HUES6 (cell line): ENCODE results near the gene RPL22L1.

Experiments
- H3K27ac ChIP-seq: 2 replicates; pipeline ENCODE4 v1.7.0; 2013; ENCODE audit warnings: low read depth, mild to moderate bottlenecking, low read length, inconsistent platforms
- H3K27me3 ChIP-seq: 2 replicates; pipeline ENCODE4 v1.6.1; 2013; ENCODE audit warnings: low read length; ENCODE audit not compliant: control insufficient read depth, insufficient read depth
- H3K36me3 ChIP-seq: 2 replicates; pipeline ENCODE4 v1.6.1; 2013; ENCODE audit warnings: low read length; ENCODE audit not compliant: control insufficient read depth, insufficient read depth
- H3K4me1 ChIP-seq: 2 replicates; pipeline ENCODE4 v1.6.1; 2013; ENCODE audit warnings: low read length; ENCODE audit not compliant: control insufficient read depth, insufficient read depth
- H3K4me3 ChIP-seq: 2 replicates; pipeline ENCODE4 v1.5.1; 2013; ENCODE audit warnings: low read depth, low read length
- H3K9ac ChIP-seq: one replicate; pipeline ENCODE4 v1.6.1; 2013; ENCODE audit warnings: mild to moderate bottlenecking, low read length
- H3K9me3 ChIP-seq: 2 replicates; pipeline ENCODE4 v1.6.1; 2013; ENCODE audit warnings: low read depth, low read length; ENCODE audit not compliant: control insufficient read depth, insufficient read depth

The RPL22L1 gene

DNA sequence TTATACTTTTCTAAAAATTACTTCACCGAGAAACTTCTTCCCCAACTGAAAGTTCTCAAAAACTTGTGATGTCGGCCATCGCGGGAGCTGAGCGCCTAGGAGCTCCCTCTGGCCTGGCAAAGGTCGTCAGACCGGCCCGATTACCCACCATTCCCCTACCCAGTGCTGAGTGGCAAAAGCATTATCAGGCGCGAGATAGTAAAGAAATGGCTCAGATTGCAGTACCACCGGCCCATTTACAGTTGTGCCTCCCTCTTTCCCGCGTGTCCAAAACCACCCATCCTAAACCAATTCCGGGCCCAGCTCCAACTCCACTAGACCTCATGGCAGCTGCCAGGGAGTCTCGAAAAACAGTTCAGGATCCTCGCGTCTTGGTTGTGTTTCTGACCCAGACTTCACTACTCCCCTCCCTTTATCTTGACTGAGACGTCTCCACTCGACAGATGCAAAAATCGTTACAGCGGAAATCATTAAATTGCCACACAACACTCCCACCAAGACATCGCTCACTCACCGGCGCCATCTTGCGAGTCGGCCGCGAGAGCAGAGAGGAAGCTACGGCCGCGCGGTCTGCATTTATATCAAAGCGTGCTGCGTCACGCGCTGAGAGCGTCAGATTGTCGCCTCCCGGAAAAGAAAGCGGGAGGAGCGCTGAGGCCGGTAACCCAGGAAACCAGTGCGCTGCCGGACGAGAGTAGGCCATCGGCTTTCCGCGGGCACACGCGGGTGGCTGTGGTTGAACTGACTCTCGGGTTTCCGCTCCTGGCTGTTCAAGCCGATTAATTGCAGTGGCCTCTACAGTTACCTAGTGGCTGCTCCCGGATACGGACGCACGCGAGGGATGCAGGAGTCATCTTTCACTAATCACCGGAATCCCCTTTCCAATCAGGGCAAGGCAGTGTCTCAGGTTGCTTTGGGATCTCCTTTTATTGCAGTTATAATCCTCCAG lies at the start of gene RPL22L1:
TSS of gene RPL22L1 (minus strand) at position 551 of the 949 bp plus-strand sequence. CDS start at position 523, 28 bp downstream.
- Histone ChIP-seq H3K9ac (peak within 1 kb of the TSS; percentile 98), H3K9me3 (no peaks in the 10 kb centered on the region), H3K27me3 (no peaks in the 10 kb centered on the region), H3K4me1 (peaks cover 18% of the 10 kb centered on the region; the same call in 1 of the 2 replicates), H3K4me3 (peak within 1 kb of the TSS; percentile 90), H3K36me3 (peaks cover 41% of the 10 kb centered on the region), H3K27ac (peak within 1 kb of the TSS; percentile 92)

DNA sequence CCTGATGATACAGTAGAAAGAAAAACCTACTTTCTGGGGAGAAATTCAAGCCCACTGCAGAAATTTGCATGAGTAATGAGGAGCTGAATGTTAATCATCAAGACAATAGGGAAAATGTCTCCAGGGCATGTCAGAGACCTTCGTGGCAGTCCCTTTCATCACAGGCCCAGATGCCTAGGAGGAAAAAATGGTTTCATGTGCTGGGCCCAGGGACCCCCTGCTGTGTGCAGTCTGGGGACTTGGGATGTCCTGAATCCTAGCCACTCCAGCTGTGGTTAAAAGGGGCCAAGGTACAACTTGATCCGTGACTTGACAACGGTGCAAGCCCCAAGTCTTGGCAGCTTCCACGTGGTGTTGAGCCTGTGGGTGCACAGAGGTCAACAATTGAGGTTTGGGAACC lies 48.7 kb upstream of the RPL22L1 start:
- no peaks in the 10 kb centered on the region for H3K4me1 ChIP-seq
- peaks cover 44% of the 10 kb centered on the region for H3K9me3 ChIP-seq
- no peaks in the 10 kb centered on the region for H3K27me3 ChIP-seq
- H3K36me3 ChIP-seq: no peaks in the 10 kb centered on the region
- H3K9ac ChIP-seq: no peak overlapping the region
- no peak overlapping the region for H3K27ac ChIP-seq
- H3K4me3 ChIP-seq: no peak overlapping the region

DNA sequence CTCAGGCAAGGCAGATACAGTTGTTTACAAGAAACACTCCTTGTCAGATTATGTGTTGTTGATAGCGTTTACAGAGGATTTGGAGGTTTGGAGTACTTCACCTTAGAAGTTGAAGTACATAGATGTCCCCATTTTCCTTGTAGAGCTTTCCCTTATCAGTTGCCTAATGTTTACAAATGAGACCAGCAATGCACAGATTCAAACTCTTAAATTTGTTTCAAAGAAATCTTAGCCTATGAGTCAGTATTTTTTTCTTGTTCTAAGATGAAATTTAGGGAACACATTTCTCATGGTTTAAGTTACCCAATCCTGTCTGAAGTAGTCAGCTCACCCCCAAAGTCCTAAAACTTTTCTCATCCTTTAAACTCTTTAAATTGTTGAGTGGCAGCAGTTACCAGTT lies 44.7 kb upstream of the RPL22L1 start:
- Histone ChIP-seq H3K4me3 (no peak overlapping the region), H3K4me1 (no peaks in the 10 kb centered on the region), H3K27me3 (no peaks in the 10 kb centered on the region), H3K36me3 (no peaks in the 10 kb centered on the region), H3K9ac (no peak overlapping the region), H3K27ac (no peak overlapping the region), H3K9me3 (peaks cover 32% of the 10 kb centered on the region)

DNA sequence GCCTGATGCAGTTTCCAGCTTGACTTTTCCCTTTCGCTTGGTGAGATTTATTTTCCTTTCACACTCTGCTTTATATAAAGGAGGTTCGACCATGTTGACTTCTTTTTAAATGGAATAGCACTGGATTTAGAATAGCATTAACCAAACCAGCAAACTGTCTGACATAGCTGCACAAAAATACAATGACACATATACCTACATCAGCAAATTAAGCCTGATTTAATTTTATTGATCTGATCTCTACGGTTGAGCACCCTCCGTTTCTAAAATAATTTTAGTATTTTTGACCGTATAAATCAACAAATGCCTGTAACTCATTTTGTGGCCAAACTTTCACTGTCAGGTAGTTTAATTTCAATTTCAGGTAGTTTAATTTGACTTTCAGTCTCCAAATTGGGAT lies 44.2 kb upstream of the RPL22L1 start:
- Histone ChIP-seq H3K27ac (no peak overlapping the region), H3K9me3 (peaks cover 35% of the 10 kb centered on the region), H3K36me3 (no peaks in the 10 kb centered on the region), H3K4me3 (no peak overlapping the region), H3K4me1 (no peaks in the 10 kb centered on the region), H3K9ac (no peak overlapping the region), H3K27me3 (peaks cover 4% of the 10 kb centered on the region)

DNA sequence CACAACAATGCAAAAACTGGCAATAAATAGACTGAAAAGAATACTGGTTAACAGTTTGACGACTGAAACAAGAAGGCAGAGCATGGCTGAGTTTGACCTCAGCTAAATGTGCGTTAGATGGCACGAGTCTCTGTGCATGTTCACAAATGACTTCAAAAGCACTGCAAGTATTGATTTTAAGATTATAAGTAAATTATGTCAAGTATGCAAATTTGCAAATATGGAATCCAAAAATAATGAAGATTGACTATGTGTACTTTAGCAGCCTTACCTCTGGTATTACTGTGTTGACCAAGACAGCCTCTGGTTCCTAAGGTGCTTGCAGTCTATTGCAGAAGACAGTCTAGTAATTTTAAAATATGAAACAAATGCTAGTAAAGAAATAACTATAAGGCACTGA lies 41.1 kb upstream of the RPL22L1 start:
- Histone ChIP-seq H3K27me3 (peaks cover 26% of the 10 kb centered on the region), H3K36me3 (no peaks in the 10 kb centered on the region), H3K4me3 (no peak overlapping the region), H3K4me1 (peaks cover 7% of the 10 kb centered on the region), H3K27ac (no peak overlapping the region), H3K9ac (no peak overlapping the region), H3K9me3 (peaks cover 22% of the 10 kb centered on the region)

DNA sequence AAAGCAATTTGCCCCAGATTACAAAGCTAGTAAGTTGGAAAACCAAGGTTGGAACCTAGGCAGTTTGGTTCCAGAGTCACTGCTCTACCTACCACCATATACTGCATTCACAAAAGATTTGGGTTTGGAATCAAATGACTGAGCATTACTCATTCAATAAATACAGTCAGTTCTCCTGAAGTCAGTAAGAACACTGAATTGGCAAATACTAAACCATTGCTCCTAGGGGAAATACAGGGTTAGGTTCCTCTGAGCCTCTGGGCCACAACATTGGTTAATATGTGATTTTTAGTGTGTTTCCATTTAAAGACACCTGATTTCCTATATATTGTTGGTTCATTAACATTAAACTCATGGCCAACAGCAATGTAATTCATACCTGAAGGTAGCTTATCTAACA lies 40.5 kb upstream of the RPL22L1 start:
- Histone ChIP-seq H3K9me3 (peaks cover 22% of the 10 kb centered on the region), H3K36me3 (no peaks in the 10 kb centered on the region), H3K4me1 (peaks cover 7% of the 10 kb centered on the region), H3K9ac (no peak overlapping the region), H3K4me3 (no peak overlapping the region), H3K27me3 (peaks cover 26% of the 10 kb centered on the region), H3K27ac (no peak overlapping the region)

DNA sequence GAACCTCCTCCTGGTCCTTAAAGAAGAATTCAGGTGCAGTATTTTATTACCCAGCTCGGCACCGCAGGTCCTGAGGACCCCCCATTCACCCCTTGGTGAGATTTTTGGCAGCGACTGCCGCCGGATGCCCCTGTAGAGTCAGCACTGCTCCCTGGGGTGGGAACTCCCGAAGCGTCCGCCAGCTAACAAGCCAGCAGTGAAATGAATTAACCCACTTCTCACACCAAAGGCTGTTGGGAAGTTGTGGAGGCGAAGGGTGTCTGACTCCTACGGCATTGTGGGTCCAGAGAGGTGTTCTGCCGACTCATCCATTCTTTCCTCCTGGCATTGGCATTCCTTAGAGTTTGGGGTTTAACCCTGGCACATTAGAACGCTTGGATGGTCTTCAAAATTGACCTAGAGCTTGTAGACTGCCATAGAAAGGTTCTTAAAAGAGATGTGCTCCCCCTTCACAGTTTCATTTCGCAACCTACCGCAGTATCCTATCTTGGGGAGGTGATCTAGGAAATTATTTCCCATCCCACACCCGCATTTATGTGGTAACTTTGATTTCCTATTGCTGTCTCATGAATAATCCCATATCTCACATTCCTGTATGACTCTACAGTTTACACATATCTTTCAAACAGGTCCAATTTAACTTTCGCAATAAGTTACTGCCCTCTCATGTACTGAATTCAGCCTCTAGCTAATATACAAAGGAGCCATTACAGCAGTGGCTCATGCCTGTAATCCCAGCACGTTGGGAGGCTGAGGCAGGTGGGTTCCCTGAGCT lies 39.3 kb upstream of the RPL22L1 start:
- Histone ChIP-seq H3K27ac (no peak overlapping the region), H3K36me3 (no peaks in the 10 kb centered on the region), H3K9me3 (peaks cover 22% of the 10 kb centered on the region), H3K4me3 (peak overlapping the region; percentile 31), H3K4me1 (peaks cover 7% of the 10 kb centered on the region), H3K27me3 (peaks cover 26% of the 10 kb centered on the region), H3K9ac (no peak overlapping the region)

DNA sequence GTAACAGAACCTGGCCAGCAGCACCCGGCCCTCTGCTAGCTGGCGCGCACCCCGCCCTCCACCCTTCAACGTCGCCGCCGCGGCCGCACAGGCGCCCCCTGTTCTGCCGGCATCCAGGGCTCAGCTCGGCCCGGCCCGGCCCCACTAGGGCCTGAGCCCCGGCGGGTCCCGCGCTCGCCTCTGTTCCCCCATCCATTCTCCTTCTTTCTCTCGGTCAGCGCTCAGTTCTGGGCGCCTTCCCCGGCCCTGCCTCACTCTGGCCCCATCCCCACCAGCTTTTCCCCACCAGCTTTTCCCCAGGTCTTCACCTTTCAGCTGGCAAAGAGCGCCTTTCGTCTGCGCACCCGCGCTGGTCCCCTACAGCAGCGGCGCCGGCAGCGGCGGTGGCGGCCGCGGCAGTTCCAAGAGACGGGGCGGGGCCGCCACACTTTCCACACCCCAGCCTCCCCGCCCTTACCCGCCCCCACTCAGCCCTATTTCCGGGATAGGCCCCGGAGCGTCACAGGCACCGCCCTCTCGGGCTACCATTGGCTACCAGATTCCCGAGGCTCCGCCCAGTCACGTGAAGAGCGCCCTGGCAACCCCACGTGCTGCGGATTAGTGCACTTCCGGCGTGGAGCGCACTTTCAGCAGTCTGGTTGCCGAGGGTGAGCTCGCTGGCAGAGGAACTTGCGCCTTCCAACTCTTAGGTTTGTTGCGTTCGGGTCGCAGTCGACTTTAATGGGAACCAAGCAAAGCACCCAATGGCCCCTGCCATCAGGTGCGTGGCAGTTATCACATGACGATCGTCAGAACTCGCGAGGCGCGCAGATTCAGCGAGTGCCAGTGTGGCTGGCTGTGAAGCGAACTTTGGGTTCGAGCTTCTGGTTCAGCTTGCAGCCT lies 38.5 kb upstream of the RPL22L1 start, which contains the start of gene EIF5A2:
TSS of gene EIF5A2 (minus strand) at position 403 of the 882 bp plus-strand sequence. CDS start 831 bp downstream, outside the sequence.
- Histone ChIP-seq H3K27ac (no peak within 1 kb of the TSS), H3K27me3 (peaks cover 26% of the 10 kb centered on the region), H3K9me3 (peaks cover 22% of the 10 kb centered on the region), H3K4me3 (peak within 1 kb of the TSS; percentile 81), H3K36me3 (no peaks in the 10 kb centered on the region), H3K9ac (peak within 1 kb of the TSS; percentile 63), H3K4me1 (peaks cover 7% of the 10 kb centered on the region)

DNA sequence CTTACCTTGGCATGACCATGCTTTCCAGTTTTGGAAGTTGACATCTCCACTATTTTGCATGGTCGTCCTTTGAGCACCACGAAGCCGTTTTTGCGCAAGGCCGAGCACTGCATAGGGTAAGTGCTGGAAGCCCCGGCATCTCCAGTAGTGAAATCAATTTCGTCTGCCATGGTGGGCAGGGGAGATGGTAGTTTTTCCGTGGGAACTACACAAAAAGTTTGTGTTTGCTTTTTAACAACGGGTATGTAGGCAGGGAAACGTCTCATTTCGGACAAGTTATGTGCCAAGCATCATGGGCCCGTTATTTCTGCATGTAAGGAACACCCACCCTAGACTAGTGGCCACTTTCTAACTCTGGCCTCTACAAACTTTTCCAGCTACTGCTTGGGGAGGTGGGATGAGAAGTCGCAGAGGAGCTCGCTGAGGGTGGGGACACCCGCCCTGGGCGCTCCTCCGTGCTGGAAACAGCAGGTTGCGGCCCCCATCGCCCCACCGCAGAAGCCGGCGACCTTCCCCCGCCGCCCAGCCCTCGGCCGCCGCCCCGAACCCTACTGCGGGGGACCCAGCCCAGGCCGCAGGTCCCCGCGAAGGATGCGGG lies 37.7 kb upstream of the RPL22L1 start:
- peaks cover 7% of the 10 kb centered on the region for H3K4me1 ChIP-seq
- no peak overlapping the region for H3K27ac ChIP-seq
- H3K9me3 ChIP-seq: peaks cover 22% of the 10 kb centered on the region
- peaks cover 26% of the 10 kb centered on the region for H3K27me3 ChIP-seq
- no peaks in the 10 kb centered on the region for H3K36me3 ChIP-seq
- H3K9ac ChIP-seq: peak overlapping the region; percentile 63
- H3K4me3 ChIP-seq: peak overlapping the region; percentile 81

DNA sequence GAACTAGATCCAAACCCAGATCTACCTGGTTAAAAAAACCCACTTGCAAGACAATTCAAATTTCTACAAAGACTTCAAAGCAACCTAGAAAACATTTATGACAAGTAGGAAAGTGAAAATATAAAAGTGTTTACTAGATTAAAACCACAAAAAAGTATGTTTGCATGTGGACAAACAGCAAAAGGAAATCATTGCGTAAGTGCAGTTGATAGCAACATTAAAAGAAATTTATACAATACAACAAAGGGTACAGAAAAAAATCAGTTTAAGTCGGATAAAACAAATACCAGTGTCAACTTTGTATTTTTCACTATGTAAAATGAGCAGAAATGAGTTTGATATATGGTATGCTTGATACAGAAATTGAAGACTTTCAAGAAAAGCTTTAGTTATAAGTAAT lies 35.9 kb upstream of the RPL22L1 start:
- no peak overlapping the region for H3K27ac ChIP-seq
- peaks cover 4% of the 10 kb centered on the region; the same call in 1 of the 2 replicates for H3K36me3 ChIP-seq
- peaks cover 26% of the 10 kb centered on the region for H3K27me3 ChIP-seq
- peaks cover 19% of the 10 kb centered on the region for H3K9me3 ChIP-seq
- no peak overlapping the region for H3K9ac ChIP-seq
- no peak overlapping the region for H3K4me3 ChIP-seq
- peaks cover 7% of the 10 kb centered on the region for H3K4me1 ChIP-seq
